HepG2 (cell line): Measurements from ENCODE around the gene GRK5. TPM values are rescaled to one million over a fixed set of nuclear protein-coding genes. Genes with fewer than 3 reads are reported as not detected.
A peak's percentile ranks its signal among the peaks of the same experiment; 100 is the strongest.

Experiments
- CHD2 ChIP-seq: IDR thresholded peaks from 2 replicates; pipeline ENCODE4 v1.6.1; 2011; ENCODE audit warnings: low read depth, low read length, improper control_type of control experiment
- ETV5 ChIP-seq: IDR thresholded peaks from 2 replicates; pipeline ENCODE4 v1.6.1; 2018; ENCODE audit warnings: missing biosample characterization, missing genetic modification reagents, inconsistent platforms, borderline replicate concordance
- GABPB1 ChIP-seq: IDR thresholded peaks from 2 replicates; pipeline ENCODE4 v1.6.1; 2016; ENCODE audit warnings: mild to moderate bottlenecking, missing genetic modification reagents, moderate library complexity, missing compliant biosample characterization
- HNRNPL ChIP-seq: fragments of 200-400 bp; formaldehyde crosslinking; IDR thresholded peaks from 2 replicates; pipeline ENCODE4 v1.6.1; 2017; ENCODE audit warnings: mild to moderate bottlenecking, low read depth, low read length
- KDM2A ChIP-seq: sonication (generic); formaldehyde crosslinking; IDR thresholded peaks from 2 replicates; pipeline ENCODE4 v1.4.0; 2020; ENCODE audit warnings: low read depth, missing genetic modification reagents, borderline replicate concordance
- MED8 ChIP-seq: sonication (generic); formaldehyde crosslinking; IDR thresholded peaks from 2 replicates; pipeline ENCODE4 v1.8.1; 2023; ENCODE audit warnings: mild to moderate bottlenecking, missing genetic modification reagents; ENCODE audit not compliant: insufficient replicate concordance
- MLXIP ChIP-seq: sonication (generic); formaldehyde crosslinking; IDR thresholded peaks from 2 replicates; pipeline ENCODE4 v1.9.0; 2021; ENCODE audit warnings: missing genetic modification reagents, borderline replicate concordance
- RBM39 ChIP-seq: fragments of 200-400 bp; formaldehyde crosslinking; IDR thresholded peaks from one replicate; pipeline ENCODE4 v1.6.1; 2018; ENCODE audit warnings: antibody characterized with exemption, mild to moderate bottlenecking, low read depth, low read length; ENCODE audit not compliant: poor library complexity, severe bottlenecking
- TGIF2 ChIP-seq: IDR thresholded peaks from 2 replicates; pipeline ENCODE4 v1.6.1; 2016; ENCODE audit warnings: control low read depth, missing compliant biosample characterization
- ZBTB3 ChIP-seq: sonication (generic); formaldehyde crosslinking; IDR thresholded peaks from 2 replicates; pipeline ENCODE4 v1.4.0; 2020; ENCODE audit warnings: low read depth, mild to moderate bottlenecking, moderate library complexity, missing genetic modification reagents, borderline replicate concordance
- ZMAT3 ChIP-seq: sonication (generic); formaldehyde crosslinking; conservative IDR thresholded peaks from 2 replicates; pipeline ENCODE4 v1.7.0; 2021; ENCODE audit warnings: missing genetic modification reagents
- ZNF124 ChIP-seq: sonication (generic); formaldehyde crosslinking; IDR thresholded peaks from 2 replicates; pipeline ENCODE4 v1.4.0; 2020; ENCODE audit warnings: missing genetic modification reagents
- ZNF180 ChIP-seq: sonication (generic); formaldehyde crosslinking; IDR thresholded peaks from 2 replicates; pipeline ENCODE4 v1.4.0; 2020; ENCODE audit warnings: low read depth, missing genetic modification reagents, borderline replicate concordance
- ZNF276 ChIP-seq: sonication (generic); formaldehyde crosslinking; IDR thresholded peaks from 2 replicates; pipeline ENCODE4 v1.4.0; 2020; ENCODE audit warnings: mild to moderate bottlenecking, low read depth, missing genetic modification reagents
- ZNF280B ChIP-seq: sonication (generic); formaldehyde crosslinking; IDR thresholded peaks from 2 replicates; pipeline ENCODE4 v1.5.0; 2020; ENCODE audit warnings: missing genetic modification reagents, mild to moderate bottlenecking, borderline replicate concordance
- ZNF292 ChIP-seq: sonication (generic); formaldehyde crosslinking; IDR thresholded peaks from 2 replicates; pipeline ENCODE4 v1.8.1; 2022; ENCODE audit warnings: mild to moderate bottlenecking, low read depth, missing genetic modification reagents, borderline replicate concordance
- ZNF550 ChIP-seq: sonication (generic); formaldehyde crosslinking; IDR thresholded peaks from 2 replicates; pipeline ENCODE4 v1.4.0; 2020; ENCODE audit warnings: mild to moderate bottlenecking, missing genetic modification reagents, borderline replicate concordance
- ZSCAN20 ChIP-seq: sonication (generic); formaldehyde crosslinking; IDR thresholded peaks from 2 replicates; pipeline ENCODE4 v1.4.0; 2020; ENCODE audit warnings: missing genetic modification reagents, mild to moderate bottlenecking, borderline replicate concordance
- polyA plus RNA-seq, 8 experiments: library from polyadenylated mRNA; depleted of rRNA in 3 of 8; stranded (reverse) in 7 of 8; unstranded in 1 of 8; fragments of >200 nt; fragmentation: Illumina TruSeq in 4 of 8; extraction: Trizol in 4 of 8; gene quantifications; 2 replicates each; pipeline versions ENCODE4 v1.2.1 to v1.2.3, GENCODE V29; 2011 to 2016; ENCODE audit warnings: low read depth in 4 of 8, missing spikeins in 1 of 8, mixed read lengths in 1 of 8; ENCODE audit not compliant: insufficient read depth in 1 of 8
- total RNA-seq, 5 experiments: library from RNA; depleted of rRNA; stranded (reverse); fragments of >200 nt; fragmentation: Illumina TruSeq; extraction: Trizol; gene quantifications; 2 replicates each; pipeline ENCODE4 v1.2.3, GENCODE V29; 2016; ENCODE audit warnings: low read depth in 1 of 5

GRK5 gene
- total and polyA plus RNA-seq, 2 of the 13 experiments (the other 11 are each of a cell fraction or from before 2014, with no cell fraction given): 10.4 to 12.6 TPM

- TF ChIP-seq MLXIP (CRISPR knock-in tag): no peak
- no peak for TF ChIP-seq CHD2
- 0 out of 2 replicates have a peak, but pooled peaks have one; percentile 66 for TF ChIP-seq HNRNPL
- TF ChIP-seq MED8 (CRISPR knock-in tag): no peak
- no peak for TF ChIP-seq ZBTB3 (CRISPR knock-in tag)
- TF ChIP-seq ZMAT3 (CRISPR knock-in tag): no peak
- no peak for TF ChIP-seq RBM39
- TF ChIP-seq KDM2A (CRISPR knock-in tag): no peak
- no peak for TF ChIP-seq ZNF276 (CRISPR knock-in tag)
- no peak for TF ChIP-seq ZNF280B (CRISPR knock-in tag)
- peak; percentile 89; the same call in 1 of the 2 replicates for TF ChIP-seq ETV5 (CRISPR knock-in tag)
- TF ChIP-seq ZNF124 (CRISPR knock-in tag): peak; percentile 45; the same call in 1 of the 2 replicates
- no peak for TF ChIP-seq ZSCAN20 (CRISPR knock-in tag)
- peak; percentile 66; the same call in 1 of the 2 replicates for TF ChIP-seq ZNF292 (CRISPR knock-in tag)
- TF ChIP-seq ZNF180 (CRISPR knock-in tag): no peak
- no peak for TF ChIP-seq ZNF550 (CRISPR knock-in tag)
- TF ChIP-seq GABPB1 (CRISPR knock-in tag): peak; percentile 29; the same call in 1 of the 2 replicates
- TF ChIP-seq TGIF2 (CRISPR knock-in tag): no peak
These were observed 291.7 kb downstream of the GRK5 start (continued) for GRCh38 chr10:119498889-119499676.
